GM18520 (cell line): ENCODE data around the gene ESYT3.
"Not testable (repeated sequence)": the region's sequence is repeated elsewhere in the genome, so short reads cannot be mapped to it uniquely, and the experiment has no call there.

Experiments
- ATAC-seq: cut with Tn5 transposase; IDR thresholded peaks from one replicate; pipeline ENCODE4 v1.9.1; 2021; ENCODE audit not compliant: unreplicated experiment

Gene ESYT3

GRCh38 chr3:138441256-138441655 is 6.8 kb downstream of the ESYT3 start:
- ATAC-seq, result no peak

DNA sequence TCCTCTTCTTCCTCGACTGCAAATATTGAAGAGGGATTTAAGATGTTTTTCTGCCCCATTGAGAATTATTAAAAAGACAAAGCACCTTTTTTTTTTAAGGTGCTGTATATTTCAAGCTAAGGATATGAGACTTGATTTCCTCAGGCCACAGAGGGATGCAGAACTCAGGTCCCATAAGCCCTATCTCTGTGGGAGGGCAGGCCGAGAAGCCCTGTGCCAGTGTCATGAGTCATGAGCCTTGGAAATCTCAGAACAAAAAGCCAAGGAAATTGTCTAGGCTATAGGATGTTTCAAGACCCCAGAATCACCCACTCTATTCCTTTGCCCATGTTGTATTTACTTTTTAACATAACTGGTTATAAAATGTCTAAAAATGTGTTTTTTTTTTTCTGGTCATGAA is 7.3 kb downstream of the ESYT3 start:
- ATAC-seq, result no peak

GRCh38 chr3:138442433-138442832 is 8.0 kb downstream of the ESYT3 start:
- no peak for ATAC-seq

- ATAC-seq, result no peak
Observed at GRCh38 chr3:138443091-138443490, 8.7 kb downstream of the ESYT3 start.

GRCh38 chr3:138443521-138444503 is 9.4 kb downstream of the ESYT3 start:
- no peak for ATAC-seq

GRCh38 chr3:138445236-138445635 is 10.8 kb downstream of the ESYT3 start:
- no peak for ATAC-seq

DNA sequence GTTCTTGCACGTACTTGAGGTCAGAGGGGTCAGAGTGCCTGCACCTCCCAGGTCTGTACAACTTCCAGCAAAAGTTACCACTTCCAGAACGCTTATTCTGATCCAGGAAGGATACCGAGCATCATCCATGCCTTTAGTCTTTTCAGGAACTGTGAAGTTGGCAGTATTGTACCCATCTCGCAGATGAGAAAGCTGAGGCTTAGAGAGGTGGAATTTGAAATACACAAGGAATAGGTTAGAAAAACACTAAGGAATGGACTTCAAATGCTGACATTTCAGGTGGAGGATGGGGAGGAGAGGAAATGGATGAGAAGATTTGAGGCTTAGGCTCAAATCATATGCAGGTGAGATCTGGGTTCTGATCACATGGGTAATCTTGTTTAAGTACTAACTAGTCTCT is 11.2 kb downstream of the ESYT3 start:
- ATAC-seq, result no peak

DNA sequence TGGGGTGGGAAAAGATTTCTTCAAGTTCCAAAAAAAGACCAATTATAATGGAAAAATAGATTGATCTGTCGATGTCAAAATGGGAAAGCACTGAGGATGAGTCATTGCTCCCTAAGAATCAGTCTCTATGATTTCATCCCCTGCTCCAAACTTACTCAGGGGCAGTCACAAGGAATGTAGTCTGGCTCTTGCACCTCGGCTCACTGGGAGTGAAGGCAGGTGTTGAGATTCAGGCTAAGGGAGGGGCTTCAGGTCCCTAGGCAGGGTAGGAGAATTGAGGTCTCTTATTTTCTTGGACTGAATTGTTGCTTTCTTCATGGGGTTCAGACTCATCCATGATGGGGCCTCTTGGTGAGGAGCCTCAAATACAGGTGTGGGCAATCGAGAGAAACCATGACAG is 14.2 kb downstream of the ESYT3 start:
- ATAC-seq, result no peak

DNA sequence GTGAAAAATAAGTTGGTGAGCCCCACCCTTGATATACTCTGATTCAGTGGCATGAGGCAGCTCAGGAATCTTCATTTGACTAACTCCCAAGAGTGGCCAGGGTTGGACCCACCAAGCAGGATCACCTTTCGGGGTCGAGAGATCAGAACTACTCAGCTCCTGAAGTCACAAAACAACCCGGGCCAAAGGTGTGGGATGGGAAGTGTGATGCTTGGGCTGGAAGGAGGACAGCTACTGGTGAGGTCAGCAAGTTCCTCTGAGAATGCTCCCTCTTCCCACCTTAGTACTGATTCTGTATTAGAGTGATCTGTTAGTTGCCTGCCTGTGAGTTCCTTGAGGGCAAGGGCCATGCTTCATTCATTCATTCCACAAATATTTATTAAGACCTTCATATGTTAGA is 15.1 kb downstream of the ESYT3 start:
- no peak for ATAC-seq

- ATAC-seq, result no peak
Observed at GRCh38 chr3:138450181-138450580, 15.8 kb downstream of the ESYT3 start.

GRCh38 chr3:138450704-138451424 is 16.4 kb downstream of the ESYT3 start:
- ATAC-seq, result no peak

DNA sequence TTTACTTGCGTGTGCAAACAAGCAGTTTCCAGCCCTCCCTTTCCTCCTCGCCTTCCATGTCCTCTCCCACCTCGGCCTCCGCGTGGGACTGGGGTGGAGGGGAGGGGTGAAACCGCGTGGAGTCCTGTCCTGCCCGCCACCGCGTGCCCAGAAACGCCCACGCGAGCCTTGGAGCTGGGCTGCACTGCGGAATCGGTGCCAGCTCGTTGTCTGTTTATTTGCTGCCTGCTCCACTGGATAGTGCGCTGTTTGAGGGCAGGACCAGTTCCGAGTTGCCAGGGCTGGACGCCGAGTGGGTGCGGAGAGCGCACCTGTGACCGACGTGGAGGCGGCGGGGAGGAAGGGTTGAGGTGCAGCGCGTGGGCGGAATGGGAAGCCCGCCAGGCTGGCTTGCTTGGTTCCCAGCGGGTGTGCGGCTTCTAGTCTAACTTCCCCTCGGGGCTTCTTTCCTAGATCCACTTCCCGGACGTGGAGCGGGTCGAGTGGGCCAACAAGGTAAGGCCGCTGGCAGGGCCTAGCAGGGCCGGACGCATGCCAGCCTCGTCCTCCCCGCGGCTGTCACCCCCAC is 17.3 kb downstream of the ESYT3 start:
- ATAC-seq, result no peak

DNA sequence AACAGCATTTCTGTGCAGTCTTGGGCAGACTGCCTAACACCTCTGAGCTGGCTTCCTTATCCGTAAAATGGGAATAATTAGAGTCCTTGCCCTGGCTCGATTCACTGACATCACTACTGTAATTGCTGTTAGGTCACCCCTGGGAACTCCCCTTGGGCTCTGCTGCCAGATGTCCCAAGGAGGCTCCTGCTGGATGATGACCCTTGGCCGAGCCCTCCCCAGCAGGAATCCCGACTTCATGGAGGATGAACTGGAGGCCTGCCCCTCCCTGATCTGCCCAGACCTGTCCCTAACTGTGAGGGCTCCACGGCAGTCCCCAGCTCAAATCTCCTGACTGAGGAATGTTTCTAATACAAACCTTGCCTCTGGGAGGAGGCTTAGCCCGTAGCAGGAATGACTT is 18.0 kb downstream of the ESYT3 start:
- ATAC-seq, result no peak

DNA sequence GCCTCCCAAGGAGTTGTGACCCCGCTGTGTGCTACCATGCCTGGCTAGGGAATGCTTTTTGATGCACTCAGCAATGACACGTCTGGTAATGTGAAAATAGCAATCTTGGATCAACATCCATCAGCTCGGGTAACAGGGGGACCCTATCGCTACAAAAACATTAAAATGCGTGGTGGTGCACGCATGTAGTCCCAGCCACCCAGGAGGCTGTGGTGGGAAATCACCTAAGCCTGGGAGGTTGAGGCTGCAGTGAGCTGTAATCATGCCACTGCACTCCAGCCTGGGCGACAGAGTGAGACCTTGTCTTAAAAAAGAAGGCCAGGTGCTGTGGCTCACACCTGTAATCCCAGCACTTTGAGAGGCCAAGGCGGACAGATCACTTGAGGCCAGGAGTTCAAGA is 19.5 kb downstream of the ESYT3 start:
- not testable (repeated sequence) for ATAC-seq

- ATAC-seq, result no peak
Observed at GRCh38 chr3:138455801-138456716, 21.6 kb downstream of the ESYT3 start.

DNA sequence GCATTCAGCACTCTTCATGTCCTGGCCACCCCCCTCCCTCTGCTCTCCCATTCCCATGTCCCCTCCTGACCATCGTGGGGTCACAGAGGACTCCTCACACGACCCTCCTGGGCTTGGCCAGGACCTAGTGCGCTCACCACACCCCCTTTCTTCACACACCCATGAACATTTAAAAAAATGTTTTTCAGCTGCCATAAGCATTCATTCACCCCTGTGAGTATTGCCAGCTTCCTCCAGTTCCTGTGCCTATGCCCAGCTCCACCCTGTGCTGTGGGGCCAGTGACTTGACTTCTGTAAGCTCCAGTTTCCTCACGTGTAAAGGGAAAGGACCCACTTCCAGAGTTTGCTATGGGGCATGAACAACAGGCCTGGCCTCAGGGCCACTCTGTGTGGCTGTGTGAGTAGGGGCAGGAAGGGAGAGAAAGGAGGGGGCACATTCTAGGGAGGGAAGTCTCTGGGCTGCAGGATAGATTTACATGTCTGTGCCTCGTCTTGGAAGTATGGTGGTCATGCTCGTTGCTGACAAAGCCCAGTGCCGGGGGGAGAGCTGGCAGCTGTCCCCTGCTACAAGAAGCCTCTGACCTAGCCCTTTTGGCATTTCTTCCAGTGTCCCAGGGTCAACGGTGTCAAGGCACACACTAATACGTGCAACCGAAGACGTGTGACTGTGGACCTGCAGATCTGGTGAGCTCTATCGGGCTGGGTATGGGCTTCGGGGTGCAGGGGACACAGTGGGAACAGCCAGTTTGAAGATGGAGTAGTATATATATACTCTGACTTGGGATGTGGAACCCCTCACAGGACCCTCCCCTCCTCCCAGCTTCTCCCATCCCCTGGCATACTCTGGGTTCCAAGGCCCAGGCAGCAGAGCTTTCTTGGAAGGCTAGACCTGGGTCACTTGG is 22.8 kb downstream of the ESYT3 start:
- ATAC-seq, result no peak

DNA sequence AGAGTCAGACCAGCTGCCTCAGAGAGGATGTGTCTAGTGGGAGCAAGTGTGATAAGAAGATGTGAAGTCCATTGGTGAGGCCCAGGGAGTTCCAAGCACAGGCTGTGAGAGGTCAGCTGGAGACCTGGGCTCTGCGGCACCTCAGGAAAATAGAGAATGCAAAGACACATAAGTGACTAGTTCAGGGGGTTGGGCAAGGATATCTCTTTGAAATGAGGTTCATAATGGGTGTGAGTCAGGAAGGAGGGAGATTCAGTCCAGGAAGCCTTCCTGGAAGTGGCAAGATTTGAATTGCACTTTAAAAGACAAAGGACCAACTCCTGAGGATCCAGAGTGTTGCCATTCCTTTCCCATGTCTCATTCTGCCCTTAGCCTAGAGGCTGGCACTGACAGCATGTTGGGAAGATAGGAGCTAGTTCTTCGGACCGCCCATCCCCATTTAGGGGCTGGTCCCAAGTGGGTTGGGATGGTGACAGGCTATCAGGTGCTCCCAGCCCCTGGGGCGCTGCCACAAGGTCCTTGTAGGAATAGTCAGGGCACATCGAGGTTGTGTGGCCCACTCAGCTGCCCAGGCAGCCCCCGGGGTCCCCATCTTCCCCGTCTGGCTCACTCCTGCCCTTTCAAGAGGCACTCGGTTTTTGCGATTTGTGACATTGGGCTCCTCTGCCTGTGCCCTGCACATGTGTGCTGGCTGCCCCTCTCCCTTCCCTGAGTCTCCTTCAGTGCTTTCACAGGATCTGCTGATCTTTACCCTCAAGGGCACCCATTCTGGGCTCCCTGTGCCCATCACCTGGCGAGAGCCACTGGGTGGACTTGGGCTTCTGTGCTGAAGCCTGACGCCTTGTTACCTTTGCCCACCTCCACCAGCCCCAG is 23.7 kb downstream of the ESYT3 start:
- ATAC-seq, result no peak

DNA sequence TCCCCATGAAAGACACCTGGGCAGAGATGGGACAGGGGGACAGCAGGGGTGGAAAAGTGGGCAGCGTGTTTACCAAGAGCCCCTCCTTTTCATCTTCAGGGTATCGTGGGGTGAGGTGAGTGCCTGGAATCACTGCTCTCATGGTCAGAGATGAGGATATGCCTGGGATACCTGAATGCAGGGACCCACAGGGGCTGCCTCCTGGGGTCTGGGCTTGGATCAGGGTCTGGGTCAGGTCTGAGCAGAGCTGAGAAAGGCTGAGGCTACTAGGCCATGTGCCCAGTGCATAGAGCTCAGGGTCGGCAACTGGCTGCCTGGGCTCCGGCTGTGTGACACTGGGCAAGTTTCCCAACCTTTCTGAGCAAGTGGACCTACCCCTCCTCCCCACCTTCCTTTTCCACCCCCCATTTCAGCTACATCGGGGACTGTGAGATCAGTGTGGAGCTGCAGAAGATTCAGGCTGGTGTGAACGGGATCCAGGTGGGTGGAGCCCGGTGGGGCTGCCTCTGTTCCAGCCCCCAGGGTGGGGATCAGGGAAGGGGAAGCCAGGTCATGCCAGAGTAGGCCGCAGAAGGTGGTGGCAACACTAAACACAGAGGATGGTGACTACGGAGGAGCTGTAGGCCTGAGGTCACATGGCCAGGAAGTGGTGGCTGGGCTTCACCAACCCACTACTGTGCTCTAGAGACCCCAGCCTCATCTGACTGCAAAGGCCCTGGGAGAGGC is 24.5 kb downstream of the ESYT3 start:
- no peak for ATAC-seq
